ENCODE data around the gene ABLIM2.

Gene ABLIM2

DNA sequence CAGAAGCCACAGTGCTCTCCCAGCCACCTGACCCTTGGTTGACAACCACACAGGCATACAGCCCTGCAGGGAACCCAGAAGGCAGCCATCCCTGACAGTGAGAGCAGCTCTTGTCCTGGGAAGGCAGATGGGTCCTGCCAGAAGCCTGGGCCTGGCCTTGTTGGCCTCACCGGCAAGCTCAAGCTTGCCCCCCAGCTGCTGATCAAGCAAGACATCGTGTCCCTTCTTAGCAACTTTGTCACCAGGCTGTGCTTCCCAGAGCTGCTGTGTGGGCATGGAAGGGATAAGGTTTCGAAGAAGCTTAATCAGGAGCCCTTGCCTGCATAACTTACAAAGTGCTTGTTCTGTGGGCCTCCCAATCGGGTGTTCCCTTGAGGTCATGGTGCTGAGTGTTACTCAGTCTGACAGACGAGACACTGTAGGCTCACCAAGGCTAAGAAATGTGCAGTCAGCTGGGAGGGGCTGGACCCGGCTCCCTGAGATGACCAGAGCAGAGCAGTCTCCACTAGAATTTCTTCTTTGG lies 6.8 kb upstream of the ABLIM2 start:
- no peak overlapping the region for H3K4me3 ChIP-seq (ENCODE audit: control insufficient read depth, low read depth, low read length)
- no peak for DNase-seq (ENCODE audit: low read depth)
- TF ChIP-seq, protein P1, sequence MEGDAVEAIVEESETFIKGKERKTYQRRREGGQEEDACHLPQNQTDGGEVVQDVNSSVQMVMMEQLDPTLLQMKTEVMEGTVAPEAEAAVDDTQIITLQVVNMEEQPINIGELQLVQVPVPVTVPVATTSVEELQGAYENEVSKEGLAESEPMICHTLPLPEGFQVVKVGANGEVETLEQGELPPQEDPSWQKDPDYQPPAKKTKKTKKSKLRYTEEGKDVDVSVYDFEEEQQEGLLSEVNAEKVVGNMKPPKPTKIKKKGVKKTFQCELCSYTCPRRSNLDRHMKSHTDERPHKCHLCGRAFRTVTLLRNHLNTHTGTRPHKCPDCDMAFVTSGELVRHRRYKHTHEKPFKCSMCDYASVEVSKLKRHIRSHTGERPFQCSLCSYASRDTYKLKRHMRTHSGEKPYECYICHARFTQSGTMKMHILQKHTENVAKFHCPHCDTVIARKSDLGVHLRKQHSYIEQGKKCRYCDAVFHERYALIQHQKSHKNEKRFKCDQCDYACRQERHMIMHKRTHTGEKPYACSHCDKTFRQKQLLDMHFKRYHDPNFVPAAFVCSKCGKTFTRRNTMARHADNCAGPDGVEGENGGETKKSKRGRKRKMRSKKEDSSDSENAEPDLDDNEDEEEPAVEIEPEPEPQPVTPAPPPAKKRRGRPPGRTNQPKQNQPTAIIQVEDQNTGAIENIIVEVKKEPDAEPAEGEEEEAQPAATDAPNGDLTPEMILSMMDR (conservative IDR thresholded peaks at IDR 0.05; ENCODE audit: control insufficient read depth, insufficient read depth, low read depth, low read length) = no peak

DNA sequence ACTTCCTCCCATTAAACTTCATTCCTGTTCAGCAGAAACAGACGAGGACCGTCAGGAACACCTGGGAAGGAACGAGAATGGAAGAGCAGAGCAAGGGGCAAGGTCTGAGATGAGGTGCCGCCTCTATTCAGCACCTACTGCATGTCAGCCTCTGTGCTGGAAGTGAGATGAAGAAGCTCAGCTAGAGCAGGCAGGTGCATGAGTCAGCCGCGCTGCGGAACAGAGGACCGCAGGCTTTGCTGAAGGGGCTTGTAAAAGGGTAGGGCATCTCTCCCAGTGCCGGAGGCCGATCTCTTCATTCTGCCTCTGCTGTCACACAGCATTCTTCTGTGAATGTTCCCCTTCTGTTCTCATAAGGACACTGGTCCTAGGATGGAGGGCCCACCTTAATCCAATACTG lies 6.1 kb upstream of the ABLIM2 start:
- H3K4me3 ChIP-seq (ENCODE audit: control insufficient read depth, low read depth, low read length) = no peak overlapping the region
- DNase-seq (ENCODE audit: low read depth) = no peak
- TF ChIP-seq, protein P1 (conservative IDR thresholded peaks at IDR 0.05; ENCODE audit: control insufficient read depth, insufficient read depth, low read depth, low read length) = no peak

DNA sequence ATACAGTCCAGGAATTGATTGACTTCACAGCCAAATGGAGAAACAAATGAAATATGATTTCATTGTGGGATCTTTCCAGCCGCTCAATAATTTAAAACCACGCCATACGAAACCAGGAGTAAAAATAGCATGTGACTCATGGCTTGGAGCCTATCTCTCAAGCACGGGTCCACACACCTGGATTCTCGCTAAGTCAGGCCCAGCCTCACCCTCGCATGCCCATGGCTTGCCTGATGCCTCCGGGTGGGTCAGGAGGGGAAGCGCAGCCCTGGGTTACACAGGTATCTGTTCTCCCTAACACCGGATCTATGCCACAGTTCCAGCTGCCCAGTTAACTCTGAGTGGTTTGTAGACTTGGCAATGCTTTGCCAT lies 5.6 kb upstream of the ABLIM2 start:
- DNase-seq (ENCODE audit: low read depth) = no peak
- TF ChIP-seq, protein P1 (conservative IDR thresholded peaks at IDR 0.05; ENCODE audit: control insufficient read depth, insufficient read depth, low read depth, low read length) = no peak
- no peak overlapping the region for H3K4me3 ChIP-seq (ENCODE audit: control insufficient read depth, low read depth, low read length)

DNA sequence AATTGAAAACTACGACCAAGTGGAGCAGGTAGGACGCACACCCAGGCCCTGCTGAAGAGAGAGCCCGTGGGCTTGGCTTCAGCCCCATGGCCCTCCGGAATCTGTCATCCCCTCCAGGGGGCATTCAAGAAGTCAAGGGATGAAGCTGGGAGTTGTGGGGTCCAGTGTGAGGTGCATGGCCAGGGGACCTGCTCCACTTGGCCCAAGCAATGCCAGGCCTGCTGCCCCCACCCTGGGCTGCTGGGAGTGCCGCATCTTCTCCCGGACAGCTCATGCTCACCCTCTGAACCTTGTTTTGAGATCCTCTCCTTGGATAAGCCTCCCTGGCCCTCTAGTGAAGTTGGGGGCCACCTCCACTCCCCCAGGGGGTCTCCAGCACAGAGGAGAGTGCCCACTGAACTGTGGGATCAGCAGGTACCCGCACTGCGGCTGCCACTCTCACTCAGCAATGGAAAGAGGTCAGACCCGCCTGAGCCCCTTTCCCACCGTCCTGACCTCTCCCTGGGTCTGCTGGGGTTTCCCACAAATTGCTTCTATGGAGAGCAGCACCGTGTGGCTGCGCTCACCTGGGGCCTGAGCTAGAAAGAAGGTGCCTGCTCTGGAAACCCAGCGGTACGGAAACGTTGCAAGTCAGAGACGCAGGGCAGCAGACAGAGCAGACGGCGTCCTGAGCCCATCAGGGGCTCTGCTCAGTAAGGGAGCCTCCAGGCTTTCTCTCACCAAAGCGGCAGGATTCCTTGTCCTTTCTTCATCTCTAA lies 5.0 kb upstream of the ABLIM2 start:
- TF ChIP-seq, protein P1 (conservative IDR thresholded peaks at IDR 0.05; ENCODE audit: control insufficient read depth, insufficient read depth, low read depth, low read length) = no peak
- DNase-seq (ENCODE audit: low read depth) = no peak
- no peak overlapping the region for H3K4me3 ChIP-seq (ENCODE audit: control insufficient read depth, low read depth, low read length)

DNA sequence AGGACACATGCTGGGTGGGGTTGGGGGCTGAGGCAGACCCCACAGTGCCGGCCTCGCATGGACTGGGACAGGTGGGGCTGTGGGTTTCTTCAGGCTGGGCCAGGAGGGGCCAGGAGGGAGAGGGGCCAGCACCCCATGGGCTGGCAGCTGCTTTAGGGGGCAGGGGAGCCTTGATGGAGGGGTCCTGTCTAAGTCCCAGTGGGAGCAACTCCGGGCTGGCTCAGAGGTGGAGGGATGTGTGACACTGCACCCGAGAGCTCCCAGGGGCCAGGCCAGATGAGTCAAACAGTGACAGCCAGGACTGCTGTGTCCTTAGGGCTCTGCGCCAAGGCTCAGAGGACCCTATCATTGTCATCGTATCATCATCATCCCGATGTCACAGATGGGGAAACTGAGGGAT lies 4.4 kb upstream of the ABLIM2 start:
- no peak for DNase-seq (ENCODE audit: low read depth)
- TF ChIP-seq, protein P1 (conservative IDR thresholded peaks at IDR 0.05; ENCODE audit: control insufficient read depth, insufficient read depth, low read depth, low read length) = no peak
- H3K4me3 ChIP-seq (ENCODE audit: control insufficient read depth, low read depth, low read length) = no peak overlapping the region

DNA sequence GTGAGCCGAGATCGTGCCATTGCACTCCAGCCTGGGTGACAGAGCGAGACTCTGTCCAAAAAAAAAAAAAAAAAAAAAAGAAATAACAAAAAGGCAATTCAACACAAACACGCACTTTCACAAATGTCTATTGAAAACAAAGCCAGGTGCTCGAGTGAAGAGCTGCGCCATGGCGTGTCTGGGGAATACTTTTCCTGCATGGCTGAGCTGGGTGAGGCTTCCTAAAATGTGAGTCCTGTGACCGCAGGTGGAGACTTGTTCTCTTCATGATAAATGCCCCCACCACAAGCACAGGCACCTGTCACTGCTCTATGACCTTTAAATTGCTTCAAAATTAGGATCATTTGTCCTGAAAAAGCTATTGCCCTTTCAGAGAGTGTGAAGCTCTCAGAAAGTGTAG lies 4.0 kb upstream of the ABLIM2 start:
- TF ChIP-seq, protein P1 (conservative IDR thresholded peaks at IDR 0.05; ENCODE audit: control insufficient read depth, insufficient read depth, low read depth, low read length) = no peak
- DNase-seq (ENCODE audit: low read depth) = no peak
- H3K4me3 ChIP-seq (ENCODE audit: control insufficient read depth, low read depth, low read length) = no peak overlapping the region

Measured in fibroblast of mammary gland (primary cell).